GM18520 (cell line): Measurements from ENCODE around the gene PRR19.

Experiments
- ATAC-seq: cut with Tn5 transposase; IDR thresholded peaks from one replicate; pipeline ENCODE4 v1.9.1; 2021; ENCODE audit not compliant: unreplicated experiment

Gene PRR19

GRCh38 chr19:42283188-42284065 lies 18.5 kb upstream of the PRR19 start:
- peak; percentile 30 for ATAC-seq

- ATAC-seq, result peak; percentile 22
These were observed 17.8 kb upstream of the PRR19 start for GRCh38 chr19:42284066-42284501.

- no peak for ATAC-seq
These were observed 17.2 kb upstream of the PRR19 start for GRCh38 chr19:42284591-42285341.

- ATAC-seq, result no peak
These were observed 16.4 kb upstream of the PRR19 start for GRCh38 chr19:42285541-42285941.

GRCh38 chr19:42285988-42286348 lies 16.0 kb upstream of the PRR19 start:
- no peak for ATAC-seq

GRCh38 chr19:42286349-42287016 lies 15.4 kb upstream of the PRR19 start:
- ATAC-seq, result no peak

- no peak for ATAC-seq
These were observed 14.7 kb upstream of the PRR19 start for GRCh38 chr19:42287017-42287826.

- ATAC-seq, result no peak
These were observed 14.2 kb upstream of the PRR19 start for GRCh38 chr19:42287827-42288107.

- no peak for ATAC-seq
These were observed 13.5 kb upstream of the PRR19 start for GRCh38 chr19:42288387-42288786.

GRCh38 chr19:42288881-42289555 lies 12.9 kb upstream of the PRR19 start:
- no peak for ATAC-seq

- no peak for ATAC-seq
These were observed 12.3 kb upstream of the PRR19 start for GRCh38 chr19:42289556-42290041.

GRCh38 chr19:42290136-42290522 lies 11.8 kb upstream of the PRR19 start:
- ATAC-seq, result no peak

GRCh38 chr19:42290523-42291434 lies 11.2 kb upstream of the PRR19 start:
- no peak for ATAC-seq

GRCh38 chr19:42291435-42291810 lies 10.5 kb upstream of the PRR19 start:
- ATAC-seq, result no peak

- no peak for ATAC-seq
These were observed 9.6 kb upstream of the PRR19 start for GRCh38 chr19:42292042-42292960.

GRCh38 chr19:42292963-42293362 lies 9.0 kb upstream of the PRR19 start:
- ATAC-seq, result no peak

GRCh38 chr19:42293540-42293939 lies 8.4 kb upstream of the PRR19 start:
- ATAC-seq, result no peak

GRCh38 chr19:42293948-42294347 lies 8.0 kb upstream of the PRR19 start:
- no peak for ATAC-seq
